Activated naive CD8-positive, alpha-beta T cell treated with anti-CD3 and anti-CD28 coated beads, Interleukin-2, amount 50 U/mL, for 16 hours (primary cell): ENCODE results near the gene B4GAT1.

ENCODE experiments used
- DNase-seq: peaks from one replicate; pipeline ENCODE4 v3.0.0-alpha.2; 2020; ENCODE audit warnings: low read depth, low spot score

Gene B4GAT1

DNA sequence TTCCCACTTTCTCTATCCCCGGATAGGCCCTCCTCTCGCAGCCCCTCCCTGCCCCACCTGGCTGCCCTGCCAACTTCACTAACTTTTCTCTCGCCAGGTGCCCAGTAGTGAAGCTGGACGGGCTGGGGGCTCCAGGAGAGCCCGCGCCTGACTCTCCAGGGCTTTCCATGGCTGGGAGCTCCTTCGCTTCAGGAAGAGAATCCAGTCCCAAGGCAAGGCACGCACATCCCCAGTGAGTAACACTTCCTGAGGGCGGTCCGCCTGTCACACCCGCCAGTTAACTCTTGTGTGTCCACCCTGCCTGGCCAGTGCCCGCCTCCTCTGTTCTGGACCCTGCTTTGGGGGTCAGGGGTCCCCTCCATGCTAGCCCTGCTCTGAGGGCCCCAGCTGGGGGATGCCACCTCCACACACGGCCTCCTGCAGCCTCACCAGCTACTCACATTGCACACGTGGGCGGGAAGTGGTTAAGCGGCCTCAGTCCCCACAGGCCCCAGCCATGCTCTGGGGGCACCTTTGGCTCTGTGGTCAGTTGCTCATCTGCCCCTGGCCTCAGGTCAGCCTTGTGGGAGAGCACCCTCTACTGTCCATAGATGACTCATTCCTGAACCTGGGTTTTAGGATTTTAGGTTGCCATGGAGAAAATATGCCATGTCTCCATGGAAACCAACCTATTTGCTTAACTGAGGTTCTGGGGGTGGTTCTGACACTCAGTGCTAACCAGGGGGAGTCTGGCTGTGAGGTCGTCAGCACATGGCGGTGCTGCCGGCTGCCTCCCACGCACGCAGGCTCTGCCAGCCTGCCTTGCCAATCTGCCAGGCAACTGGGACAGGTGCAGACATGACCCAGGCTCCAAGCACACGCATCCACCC lies 11.0 kb downstream of the B4GAT1 start, which contains the start of gene RIN1:
Gene RIN1, minus strand, starts transcription at position 201 of the 869 bp plus-strand sequence. Its CDS starts 32 bp downstream, at position 169.
- no peak for DNase-seq

DNA sequence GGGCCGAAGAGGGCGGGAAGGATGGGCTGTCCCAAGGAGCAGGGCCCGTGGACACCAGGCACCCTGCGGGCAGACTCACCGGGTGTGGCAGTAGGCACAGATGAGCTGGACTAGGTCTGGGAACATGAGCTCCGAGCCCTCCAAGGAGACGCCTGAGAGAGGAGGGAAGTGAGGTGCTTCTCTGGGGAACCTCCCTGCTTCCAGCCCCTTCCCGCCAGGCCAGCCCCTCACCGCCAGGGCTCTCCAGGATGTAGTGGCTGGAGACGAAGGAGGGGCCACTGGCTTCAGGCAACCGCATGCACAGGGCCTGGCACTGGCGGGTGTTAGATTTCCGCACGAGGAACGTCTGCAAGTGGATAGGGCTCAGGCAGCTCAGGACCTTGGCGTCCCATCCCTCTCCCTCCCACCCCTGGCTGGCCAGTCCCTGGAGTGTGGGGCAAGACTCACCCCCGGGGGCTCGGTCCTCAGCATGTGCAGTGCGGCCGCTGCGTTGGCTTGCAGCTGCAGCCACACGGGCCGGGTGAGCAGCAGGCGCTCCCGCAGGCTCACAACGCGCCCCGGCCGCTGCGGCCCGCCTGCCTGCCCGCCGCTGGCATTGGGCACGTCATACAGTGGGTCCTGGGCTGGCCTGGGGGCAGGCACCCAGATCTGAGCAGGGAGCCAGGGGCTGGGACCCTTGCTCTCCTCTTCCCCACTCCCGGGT lies 11.7 kb downstream of the B4GAT1 start:
- no peak for DNase-seq

DNA sequence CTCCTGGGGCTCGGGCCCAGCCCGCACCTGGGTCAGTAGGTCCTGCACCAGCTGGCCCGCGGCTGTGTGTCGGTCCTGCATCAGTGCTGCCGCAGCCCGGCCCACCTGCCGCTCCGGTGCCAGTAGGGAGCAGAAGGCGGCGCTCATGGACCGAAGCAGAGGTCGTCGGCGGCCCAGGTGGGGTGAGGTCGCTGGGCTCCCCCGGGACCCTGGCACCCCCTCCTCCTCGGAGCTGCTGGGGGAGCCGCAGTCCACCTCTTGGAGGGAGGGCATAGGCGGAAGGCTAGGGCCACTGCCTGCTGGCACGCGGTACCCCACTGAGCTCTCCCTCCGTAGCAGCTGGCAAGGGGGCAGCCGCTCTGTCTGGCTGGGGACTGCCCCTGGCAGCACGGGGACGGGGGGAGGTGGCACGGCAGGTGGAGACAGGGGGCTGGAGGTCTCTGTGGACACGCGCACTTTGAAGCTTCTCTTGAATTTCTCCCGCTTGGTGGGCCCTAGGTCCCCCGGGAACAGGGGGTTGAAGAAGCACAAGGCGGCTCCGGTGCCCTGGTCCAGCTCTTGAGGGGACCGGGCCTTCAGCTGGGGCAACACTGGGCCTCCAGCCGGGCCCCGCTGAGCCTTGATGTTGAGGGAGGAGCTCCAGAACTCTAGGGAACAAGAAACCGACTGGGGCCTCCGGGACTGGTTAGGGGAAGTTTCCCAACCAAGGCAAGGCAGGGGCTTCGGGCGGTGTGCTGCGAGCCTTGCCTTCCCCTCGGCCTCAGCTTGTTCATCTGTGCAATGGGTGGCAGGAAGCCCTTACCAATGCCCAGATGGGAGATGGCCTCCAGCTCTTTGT lies 12.6 kb downstream of the B4GAT1 start:
- no peak for DNase-seq

DNA sequence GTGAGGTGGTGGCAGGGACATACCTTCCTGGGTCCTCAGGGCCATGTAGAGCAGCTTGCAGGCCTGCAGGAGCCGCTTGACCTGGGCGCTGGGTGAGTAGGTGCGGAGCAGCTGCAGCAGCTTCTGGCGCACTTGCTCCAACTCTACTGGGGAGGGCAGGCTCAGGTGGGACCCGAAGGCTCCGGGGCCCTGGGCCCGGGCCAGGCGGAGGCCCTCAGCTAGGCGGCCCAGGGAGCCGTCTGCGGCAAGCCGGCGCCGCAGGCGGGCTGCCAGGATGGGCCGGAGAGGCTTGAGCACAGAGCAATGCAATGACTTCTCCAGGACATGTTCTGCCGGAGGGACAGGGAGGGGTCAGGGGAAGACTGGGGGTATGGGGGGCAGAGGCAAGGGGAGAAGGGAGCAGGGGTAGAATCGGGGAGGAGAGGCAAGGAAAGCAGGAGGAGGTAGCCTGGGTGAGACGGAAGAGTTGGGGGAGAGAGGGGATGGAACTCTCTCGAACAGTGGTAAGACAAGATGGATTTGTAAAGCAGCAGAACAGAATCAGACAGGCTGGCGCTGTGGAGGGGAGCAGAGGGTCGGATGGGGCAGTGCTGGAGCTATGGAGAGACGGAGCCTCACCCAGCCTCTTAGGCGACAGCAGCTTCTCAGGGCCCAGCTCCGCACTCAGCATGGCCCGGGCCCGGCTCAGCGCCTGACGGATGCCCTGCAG lies 13.4 kb downstream of the B4GAT1 start:
- DNase-seq: no peak

DNA sequence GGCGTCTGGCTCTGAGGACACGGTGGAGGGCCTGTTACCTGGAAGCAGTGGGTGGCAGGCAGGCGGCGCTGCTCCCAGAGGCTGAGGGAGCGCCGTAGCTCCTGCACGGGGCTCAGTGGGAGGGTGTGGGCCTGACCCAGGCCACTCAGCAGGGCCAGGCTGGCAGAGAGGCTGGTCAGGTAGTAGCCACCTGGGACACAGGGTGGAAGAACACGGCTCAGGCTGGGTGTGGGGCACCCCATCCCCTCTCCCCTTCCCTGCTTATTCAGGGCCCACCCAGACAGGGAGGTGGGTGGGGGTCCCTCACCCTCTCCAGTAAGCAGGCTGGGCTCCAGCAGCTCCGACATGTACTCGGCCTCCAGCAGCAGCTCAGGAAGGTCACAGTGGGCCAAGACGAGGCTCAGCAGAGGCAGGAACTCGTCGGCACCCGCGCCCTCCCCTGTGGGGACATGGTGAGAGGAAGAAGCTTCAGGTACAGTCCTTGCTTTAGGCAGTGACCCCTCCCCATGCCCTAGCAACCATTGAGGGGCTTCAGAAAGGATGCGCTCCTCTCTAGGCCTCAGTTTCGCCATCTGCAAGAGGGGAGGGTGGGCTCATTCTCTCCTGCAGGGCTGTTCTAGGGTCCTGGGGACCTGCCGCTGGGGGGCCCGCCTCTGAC lies 14.1 kb downstream of the B4GAT1 start:
- no peak for DNase-seq

DNA sequence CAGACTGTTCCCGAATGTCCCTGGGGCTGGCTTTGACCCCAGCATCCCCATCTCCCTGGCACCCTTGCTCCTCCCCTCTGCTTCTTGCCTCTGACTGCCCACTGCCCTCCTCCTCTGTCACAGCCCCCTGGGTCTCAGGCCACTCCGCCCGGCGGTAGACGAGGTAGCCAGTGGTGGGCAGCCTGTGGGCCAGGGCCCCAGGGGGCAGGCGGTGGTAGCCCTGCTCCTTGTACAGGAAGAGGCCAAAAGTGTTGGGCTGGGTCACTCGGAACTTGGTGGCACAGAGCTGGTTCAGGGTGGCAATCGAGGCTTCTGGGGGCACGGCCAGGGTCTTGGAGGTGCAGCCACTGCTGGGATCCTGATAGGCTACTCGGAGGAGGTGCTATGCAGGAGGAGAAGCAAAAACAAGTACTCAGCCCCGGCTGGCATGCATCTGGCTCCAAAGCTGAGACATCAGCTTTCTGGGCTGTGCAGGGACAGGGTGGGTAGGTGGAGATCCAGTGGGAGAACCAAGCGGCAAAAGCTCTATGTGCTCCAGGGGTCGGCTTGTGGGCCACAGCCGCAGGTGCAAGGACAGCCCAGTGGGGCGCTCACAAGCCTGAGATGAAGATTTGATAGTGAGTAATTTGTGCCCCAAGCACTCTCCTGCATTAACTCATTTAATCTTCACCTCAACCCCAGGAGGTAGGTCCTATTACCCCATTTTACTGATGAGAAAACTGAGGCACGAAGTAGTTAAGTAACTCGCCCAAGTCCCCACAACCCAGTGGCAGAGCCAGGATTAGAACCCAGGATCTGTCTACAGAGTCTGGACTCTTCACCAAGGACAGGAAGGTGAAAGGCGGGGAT lies 14.8 kb downstream of the B4GAT1 start:
- DNase-seq: no peak

DNA sequence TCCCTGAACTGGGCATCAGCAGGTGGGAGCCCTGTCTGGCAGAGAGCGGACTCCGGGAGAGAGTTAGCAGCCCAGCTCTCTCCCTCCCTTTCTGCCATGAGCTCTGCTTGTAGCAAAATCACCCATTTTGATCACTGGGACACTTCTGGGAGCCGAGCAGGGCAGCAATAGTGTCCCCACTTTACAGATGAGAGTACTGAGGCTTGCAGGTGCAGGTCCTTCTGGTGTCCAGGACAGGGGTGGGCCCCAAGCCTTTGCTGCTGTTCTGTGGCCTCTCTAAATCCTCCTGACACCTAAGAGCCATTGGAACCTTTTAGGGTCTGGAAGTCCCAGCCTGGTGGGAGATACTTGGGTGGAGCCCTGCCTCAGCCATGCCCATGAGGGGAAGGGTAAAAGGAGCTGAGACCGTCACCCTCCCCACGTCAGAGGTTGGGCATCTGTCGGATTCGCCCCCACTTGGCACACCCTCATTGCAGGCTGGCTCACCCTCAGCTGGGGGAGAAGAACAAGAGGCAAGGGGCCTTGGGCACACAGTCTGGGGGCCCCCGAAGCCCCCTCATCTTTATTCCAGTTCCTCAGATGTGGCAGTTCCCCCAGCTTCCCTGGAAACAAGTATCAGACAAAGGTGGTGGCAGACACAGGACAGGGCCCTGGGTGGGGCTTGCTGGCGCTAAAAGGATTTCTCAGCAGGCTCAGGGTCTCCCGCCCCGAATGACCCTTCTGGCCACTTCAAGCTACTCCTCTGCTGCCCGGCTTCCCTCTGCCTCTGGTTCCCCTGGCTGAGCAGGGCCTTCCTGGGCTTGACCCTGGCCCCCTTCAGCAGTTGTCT lies 15.7 kb downstream of the B4GAT1 start:
- no peak for DNase-seq

DNA sequence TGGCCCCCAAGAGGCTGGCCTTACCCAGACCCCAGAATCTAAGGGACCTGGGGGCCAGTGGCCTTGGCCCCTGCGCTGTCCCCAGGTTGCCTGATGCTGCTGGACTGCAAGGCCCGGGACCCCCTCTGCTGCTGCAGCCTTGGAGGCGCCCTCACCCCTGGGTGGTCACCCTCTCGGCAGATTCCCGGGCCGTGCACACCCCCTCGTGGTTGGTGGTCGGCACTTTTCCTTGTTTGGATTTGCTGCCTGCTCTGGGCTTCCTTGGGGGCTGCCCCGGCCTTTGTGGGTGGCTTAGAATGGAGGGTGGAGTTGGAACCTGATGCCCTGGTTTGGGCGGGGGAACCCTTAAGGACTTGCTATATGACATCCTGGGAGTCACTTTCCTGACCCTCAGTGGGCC lies 16.5 kb downstream of the B4GAT1 start:
- DNase-seq: no peak

DNA sequence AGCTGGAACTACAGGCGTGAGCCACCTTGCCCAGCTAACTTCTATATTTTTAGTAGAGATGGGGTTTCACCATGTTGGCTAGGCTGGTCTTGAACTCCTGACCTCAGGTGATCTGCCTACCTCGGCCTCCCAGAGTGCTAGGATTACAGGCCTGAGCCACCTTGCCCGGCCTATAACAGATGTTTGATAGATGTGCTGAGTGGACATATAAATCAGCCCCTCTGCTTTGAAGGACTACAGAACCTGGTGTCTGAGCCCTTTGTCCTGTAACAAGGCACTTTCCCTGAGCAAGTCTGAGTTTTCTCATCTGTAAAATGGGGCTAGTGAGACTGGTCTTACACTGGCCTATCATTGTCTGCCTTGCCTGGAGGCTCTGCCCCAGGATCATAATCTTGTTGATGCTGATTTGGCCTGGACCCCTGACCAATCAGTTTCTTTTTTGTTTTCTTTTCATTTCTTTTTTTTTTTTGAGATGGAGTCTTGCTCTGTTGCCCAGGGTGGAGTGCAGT lies 18.2 kb downstream of the B4GAT1 start:
- DNase-seq: no peak

DNA sequence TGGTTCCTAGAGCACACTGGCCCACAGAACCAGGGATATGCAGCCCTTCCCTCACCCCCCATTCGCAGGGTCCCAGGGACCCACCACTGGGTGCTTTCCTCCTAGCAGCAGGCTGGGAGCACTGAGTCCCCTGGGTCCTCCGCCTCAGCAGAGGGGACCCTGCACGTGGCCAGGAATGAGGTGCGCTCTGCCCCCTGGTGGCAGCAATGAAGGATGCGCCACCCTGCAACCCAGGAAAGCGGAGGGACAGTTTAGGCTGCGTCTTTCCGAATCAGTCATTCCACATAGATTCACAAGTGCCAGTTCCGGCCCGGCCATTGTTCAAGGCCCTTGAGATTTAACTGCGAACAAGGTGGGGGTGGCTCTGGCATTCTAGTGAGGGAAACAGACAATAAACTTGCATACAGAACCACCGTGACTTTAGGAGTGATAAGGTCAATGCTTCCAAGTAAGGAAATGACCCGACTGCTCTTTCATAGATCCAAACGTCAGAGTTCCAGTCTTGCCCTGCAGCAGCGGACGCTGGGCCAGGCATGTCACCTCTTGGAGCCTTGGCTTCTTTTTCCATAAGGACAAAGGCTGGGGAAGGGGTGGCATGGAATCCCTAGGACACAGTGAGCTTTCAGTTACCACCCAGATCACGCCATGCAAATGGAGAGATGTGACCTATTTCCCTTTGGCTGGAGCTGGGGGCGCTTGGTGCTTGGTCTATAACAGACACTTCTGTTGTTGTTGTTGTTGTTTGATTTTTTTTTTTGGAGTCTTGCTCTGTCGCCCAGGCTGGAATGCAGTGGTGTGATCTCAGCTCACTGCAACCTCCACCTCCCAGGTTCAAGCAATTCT lies 18.9 kb downstream of the B4GAT1 start:
- peak; percentile 71 for DNase-seq

DNA sequence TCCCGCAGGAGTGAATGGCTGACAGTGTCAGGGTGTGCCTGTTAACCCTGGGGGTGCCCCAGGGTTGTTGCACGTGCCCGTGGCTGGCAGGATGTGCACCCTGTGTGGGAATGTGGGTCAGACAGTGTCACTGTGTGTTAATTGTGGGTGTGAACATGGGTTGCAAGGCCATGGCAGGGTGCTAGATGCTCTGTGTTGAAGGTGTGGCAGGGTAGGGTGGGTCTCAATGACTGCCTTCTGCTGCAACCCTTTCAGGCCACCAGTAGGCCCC lies 19.5 kb downstream of the B4GAT1 start:
- no peak for DNase-seq

DNA sequence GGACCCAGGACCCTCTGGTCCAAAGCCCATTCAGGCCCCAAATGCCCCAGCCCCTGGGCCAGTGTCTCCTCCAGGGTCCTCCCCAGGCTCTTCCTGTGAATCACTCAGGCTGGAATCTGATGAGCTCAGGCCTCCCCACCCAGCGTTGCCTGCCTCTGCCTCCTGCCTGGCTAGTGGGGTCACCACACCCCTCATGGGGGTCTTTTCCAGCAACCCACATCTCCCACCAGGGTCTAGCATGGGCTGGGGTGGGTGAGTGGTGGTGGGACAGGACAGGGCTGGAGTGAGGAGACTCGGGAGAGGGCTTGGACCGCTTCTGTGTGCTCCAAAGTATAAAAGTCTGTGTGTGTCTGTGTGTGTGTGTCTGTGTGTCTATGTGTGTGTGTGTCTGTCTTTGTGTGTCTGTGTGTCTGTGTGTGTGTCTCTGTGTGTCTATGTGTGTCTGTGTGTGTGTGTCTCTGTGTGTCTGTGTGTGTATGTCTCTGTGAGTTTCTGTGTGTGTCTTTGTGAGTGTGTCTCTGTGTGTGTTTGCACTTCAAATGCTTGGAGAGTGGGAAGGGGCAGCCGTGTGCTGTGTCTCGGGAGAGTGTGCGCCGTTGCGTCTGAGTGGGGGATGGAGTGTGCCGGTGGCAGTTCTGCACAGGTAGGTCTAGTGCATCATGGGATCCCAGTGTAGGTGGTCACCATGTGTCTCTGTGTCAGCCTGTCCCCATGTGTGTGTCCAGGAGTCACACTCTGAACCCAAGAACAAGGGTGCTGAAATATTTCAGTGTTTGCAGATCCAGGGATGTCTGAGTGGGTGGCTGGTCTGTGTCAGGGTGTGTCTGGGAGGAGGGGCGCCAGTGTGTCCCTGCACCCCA lies 20.0 kb downstream of the B4GAT1 start:
- no peak for DNase-seq

DNA sequence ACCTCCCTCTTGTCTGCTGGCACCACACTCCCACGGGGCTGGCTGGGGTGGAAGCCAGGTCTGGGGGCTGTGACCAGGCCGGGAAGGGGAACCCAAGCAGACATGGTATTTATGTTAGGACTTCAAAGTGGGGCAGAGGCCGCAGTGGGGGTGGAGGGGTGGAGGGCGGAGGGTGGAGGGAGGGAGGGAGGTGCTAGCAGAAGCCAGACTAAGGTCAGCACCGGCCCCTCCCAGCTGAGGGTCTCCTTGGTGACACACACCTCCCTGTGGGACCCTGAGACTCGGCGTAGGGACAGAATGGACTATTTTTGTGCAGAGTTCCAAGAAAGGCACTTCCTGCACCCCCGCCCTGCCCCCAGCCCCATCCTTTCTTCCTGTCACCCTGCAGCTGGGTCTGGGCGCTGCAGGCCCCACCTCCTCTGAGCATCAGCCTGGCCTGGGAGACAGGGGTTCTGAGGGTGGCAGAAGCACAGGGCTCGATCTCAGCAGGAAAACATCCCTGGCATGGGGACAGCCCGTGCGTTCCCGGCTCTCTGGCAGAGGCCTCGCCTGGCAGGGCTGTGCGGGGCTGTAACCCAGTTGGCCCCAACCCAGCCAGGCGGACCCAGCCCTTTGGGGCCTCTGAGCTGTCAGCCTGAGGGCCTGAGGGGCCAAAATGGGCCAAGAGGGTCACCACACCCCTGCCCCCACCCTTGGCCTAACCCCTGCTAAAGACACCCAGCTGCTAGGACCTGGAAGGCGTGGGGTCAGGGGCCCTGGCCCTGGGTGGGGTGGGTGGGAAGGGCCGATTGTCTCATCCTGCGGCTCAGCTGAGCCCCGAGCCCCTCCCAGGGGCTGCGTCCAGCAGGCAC lies 20.9 kb downstream of the B4GAT1 start:
- DNase-seq: no peak

DNA sequence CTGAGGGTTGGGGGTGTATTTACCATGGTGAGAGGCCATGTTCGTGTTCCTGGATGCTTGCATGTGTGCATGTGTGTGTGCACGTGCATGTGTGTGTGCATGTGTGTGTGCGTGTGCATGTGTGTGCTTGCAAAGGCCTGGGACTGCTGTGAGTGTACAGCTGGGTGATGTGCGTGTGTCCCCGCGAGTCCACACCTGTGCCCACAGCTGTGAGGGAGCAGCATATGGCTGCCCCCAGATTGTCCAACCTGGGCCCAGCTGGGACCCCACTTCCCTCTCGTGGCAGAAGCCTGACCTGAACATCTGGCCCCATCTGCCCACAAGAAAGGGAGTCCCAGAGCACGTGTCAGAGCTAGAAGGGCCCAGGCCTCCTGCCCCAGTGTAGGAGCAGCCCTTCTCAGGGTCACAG lies 22.2 kb downstream of the B4GAT1 start:
- no peak for DNase-seq

DNA sequence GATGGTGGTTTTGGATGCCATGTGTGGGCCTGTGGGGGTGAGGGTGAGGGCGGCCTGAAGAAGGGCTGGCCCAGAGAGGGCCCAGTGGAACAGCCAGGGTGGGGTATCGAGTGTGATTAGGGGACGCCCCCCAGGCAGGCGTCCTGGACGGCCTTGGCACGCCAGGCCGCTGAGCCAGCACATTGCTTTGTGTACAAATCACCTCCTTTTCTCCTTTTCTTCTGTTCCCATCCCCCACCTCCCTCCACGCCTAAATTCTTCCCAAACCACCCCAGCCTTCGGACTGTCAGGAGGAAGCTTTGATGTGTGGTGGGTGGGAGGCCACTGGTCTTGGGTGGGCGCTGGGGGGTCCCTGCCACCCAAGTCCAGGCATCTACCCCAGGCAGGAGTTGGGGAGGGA lies 22.8 kb downstream of the B4GAT1 start:
- no peak for DNase-seq

DNA sequence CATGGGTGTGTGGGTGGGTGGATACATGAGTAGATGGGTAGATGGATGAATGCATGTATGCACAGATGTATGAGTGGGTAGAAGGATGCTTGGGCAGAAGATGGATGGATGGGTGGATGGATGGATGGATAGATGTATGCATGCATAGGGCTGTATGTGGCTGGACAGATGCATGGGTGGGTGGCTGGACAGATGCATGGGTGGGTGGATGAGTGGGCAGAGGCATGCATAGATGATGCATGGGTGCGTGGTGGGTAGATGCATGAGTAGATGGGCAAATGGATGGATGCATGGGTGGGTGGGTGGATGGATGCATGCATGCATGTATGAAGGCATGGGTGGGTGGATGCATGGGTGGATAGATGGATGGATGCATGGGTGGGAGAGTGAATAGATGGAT lies 23.7 kb downstream of the B4GAT1 start:
- DNase-seq: no peak
